Stimulated activated naive CD8-positive, alpha-beta T cell treated with anti-CD3 and anti-CD28 coated beads, Interleukin-15, Interleukin-2, amounts not matched to agents 100 ng/mL and 50 ng/mL, for 24 hours (primary cell): ENCODE data around the gene PIGH.
"Not testable (repeated sequence)": the region's sequence is repeated elsewhere in the genome, so short reads cannot be mapped to it uniquely, and the experiment has no call there.

Experiments used
- H3K27ac Mint-ChIP-seq: one replicate; pipeline ENCODE4 v1.8.0; 2021; ENCODE audit warnings: mild to moderate bottlenecking, mixed read lengths
- H3K27me3 Mint-ChIP-seq: one replicate; pipeline ENCODE4 v1.8.0; 2021; ENCODE audit warnings: mixed read lengths
- H3K36me3 Mint-ChIP-seq: one replicate; pipeline ENCODE4 v1.8.0; 2021; ENCODE audit warnings: low read depth, mixed read lengths
- H3K4me1 Mint-ChIP-seq: one replicate; pipeline ENCODE4 v1.8.0; 2021; ENCODE audit warnings: low read depth, mixed read lengths
- H3K4me3 Mint-ChIP-seq: one replicate; pipeline ENCODE4 v1.8.0; 2021; ENCODE audit warnings: mild to moderate bottlenecking, mixed read lengths
- H3K9me3 Mint-ChIP-seq: one replicate; pipeline ENCODE4 v1.8.0; 2021; ENCODE audit warnings: mixed read lengths

PIGH gene

GRCh38 chr14:67599698-67600561 lies at the start of gene PIGH:
Gene PIGH (minus strand): TSS chr14:67600268. CDS start chr14:67600203, 65 bp downstream.
- Mint-ChIP-seq H3K9me3 (no peaks in the 10 kb centered on the region), H3K27me3 (no peaks in the 10 kb centered on the region), H3K36me3 (peaks cover 6% of the 10 kb centered on the region), H3K27ac (peak within 1 kb of the TSS; percentile 96), H3K4me1 (peaks cover 44% of the 10 kb centered on the region), H3K4me3 (peak within 1 kb of the TSS; percentile 97)

- Mint-ChIP-seq H3K27ac (no peak overlapping the region), H3K4me1 (peaks cover 16% of the 10 kb centered on the region), H3K36me3 (peaks cover 30% of the 10 kb centered on the region), H3K27me3 (no peaks in the 10 kb centered on the region), H3K9me3 (no peaks in the 10 kb centered on the region), H3K4me3 (no peak overlapping the region)
These were observed 46.1 kb upstream of the PIGH start for GRCh38 chr14:67646131-67646530.

- Mint-ChIP-seq H3K36me3 (peaks cover 23% of the 10 kb centered on the region), H3K9me3 (no peaks in the 10 kb centered on the region), H3K27me3 (no peaks in the 10 kb centered on the region), H3K4me1 (peaks cover 16% of the 10 kb centered on the region), H3K4me3 (no peak overlapping the region), H3K27ac (no peak overlapping the region)
These were observed 45.3 kb upstream of the PIGH start for GRCh38 chr14:67645414-67645813.

- Mint-ChIP-seq H3K4me1 (peaks cover 16% of the 10 kb centered on the region), H3K4me3 (no peak overlapping the region), H3K27ac (no peak overlapping the region), H3K27me3 (no peaks in the 10 kb centered on the region), H3K36me3 (peaks cover 22% of the 10 kb centered on the region), H3K9me3 (no peaks in the 10 kb centered on the region)
These were observed 44.4 kb upstream of the PIGH start for GRCh38 chr14:67644428-67644827.

- Mint-ChIP-seq H3K4me3 (no peak overlapping the region), H3K36me3 (peaks cover 22% of the 10 kb centered on the region), H3K27ac (no peak overlapping the region), H3K27me3 (no peaks in the 10 kb centered on the region), H3K9me3 (no peaks in the 10 kb centered on the region), H3K4me1 (peaks cover 16% of the 10 kb centered on the region)
These were observed 43.6 kb upstream of the PIGH start for GRCh38 chr14:67643713-67644112.

GRCh38 chr14:67641902-67642749 lies 42.1 kb upstream of the PIGH start:
- Mint-ChIP-seq H3K27ac (peak overlapping the region; percentile 70), H3K27me3 (no peaks in the 10 kb centered on the region), H3K9me3 (no peaks in the 10 kb centered on the region), H3K36me3 (peaks cover 16% of the 10 kb centered on the region), H3K4me3 (peak overlapping the region; percentile 47), H3K4me1 (peaks cover 16% of the 10 kb centered on the region)

- no peak overlapping the region for H3K27ac Mint-ChIP-seq
- H3K4me1 Mint-ChIP-seq: peaks cover 16% of the 10 kb centered on the region
- no peak overlapping the region for H3K4me3 Mint-ChIP-seq
- H3K9me3 Mint-ChIP-seq: no peaks in the 10 kb centered on the region
- peaks cover 9% of the 10 kb centered on the region for H3K36me3 Mint-ChIP-seq
- H3K27me3 Mint-ChIP-seq: no peaks in the 10 kb centered on the region
These were observed 41.4 kb upstream of the PIGH start for GRCh38 chr14:67641480-67641879.

GRCh38 chr14:67638642-67639041 lies 38.6 kb upstream of the PIGH start:
- no peaks in the 10 kb centered on the region for H3K9me3 Mint-ChIP-seq
- peaks cover 16% of the 10 kb centered on the region for H3K4me1 Mint-ChIP-seq
- peaks cover 6% of the 10 kb centered on the region for H3K36me3 Mint-ChIP-seq
- H3K27ac Mint-ChIP-seq: no peak overlapping the region
- H3K4me3 Mint-ChIP-seq: no peak overlapping the region
- no peaks in the 10 kb centered on the region for H3K27me3 Mint-ChIP-seq

- Mint-ChIP-seq H3K4me1 (no peaks in the 10 kb centered on the region), H3K9me3 (no peaks in the 10 kb centered on the region), H3K27me3 (no peaks in the 10 kb centered on the region), H3K36me3 (no peaks in the 10 kb centered on the region), H3K4me3 (no peak overlapping the region), H3K27ac (no peak overlapping the region)
These were observed 36.4 kb upstream of the PIGH start for GRCh38 chr14:67636361-67636919.

GRCh38 chr14:67633451-67634147 lies 33.5 kb upstream of the PIGH start:
- Mint-ChIP-seq H3K4me3 (no peak overlapping the region), H3K27ac (no peak overlapping the region), H3K4me1 (no peaks in the 10 kb centered on the region), H3K27me3 (no peaks in the 10 kb centered on the region), H3K9me3 (no peaks in the 10 kb centered on the region), H3K36me3 (no peaks in the 10 kb centered on the region)

GRCh38 chr14:67630938-67631337 lies 30.9 kb upstream of the PIGH start:
- no peaks in the 10 kb centered on the region for H3K27me3 Mint-ChIP-seq
- H3K9me3 Mint-ChIP-seq: no peaks in the 10 kb centered on the region
- no peak overlapping the region for H3K27ac Mint-ChIP-seq
- H3K4me3 Mint-ChIP-seq: no peak overlapping the region
- H3K36me3 Mint-ChIP-seq: no peaks in the 10 kb centered on the region
- H3K4me1 Mint-ChIP-seq: no peaks in the 10 kb centered on the region

- no peaks in the 10 kb centered on the region for H3K4me1 Mint-ChIP-seq
- H3K27me3 Mint-ChIP-seq: no peaks in the 10 kb centered on the region
- no peak overlapping the region for H3K27ac Mint-ChIP-seq
- no peak overlapping the region for H3K4me3 Mint-ChIP-seq
- no peaks in the 10 kb centered on the region for H3K36me3 Mint-ChIP-seq
- H3K9me3 Mint-ChIP-seq: no peaks in the 10 kb centered on the region
These were observed 30.1 kb upstream of the PIGH start for GRCh38 chr14:67630186-67630585.

GRCh38 chr14:67627519-67627918 lies 27.5 kb upstream of the PIGH start:
- Mint-ChIP-seq H3K27ac (no peak overlapping the region), H3K4me3 (no peak overlapping the region), H3K9me3 (no peaks in the 10 kb centered on the region), H3K27me3 (peaks cover 4% of the 10 kb centered on the region), H3K36me3 (peaks cover 5% of the 10 kb centered on the region), H3K4me1 (peaks cover 9% of the 10 kb centered on the region)

GRCh38 chr14:67626131-67626530 lies 26.1 kb upstream of the PIGH start:
- H3K4me3 Mint-ChIP-seq, H3K9me3 Mint-ChIP-seq, H3K27me3 Mint-ChIP-seq, H3K36me3 Mint-ChIP-seq, H3K27ac Mint-ChIP-seq: not testable (repeated sequence)
- H3K4me1 Mint-ChIP-seq: peaks cover 13% of the 10 kb centered on the region
